Aorta (tissue), 5 donors: Measurements from ENCODE around the gene MTSS2. TPM values are rescaled to one million over a fixed set of nuclear protein-coding genes. Genes with fewer than 3 reads are reported as not detected.

Source experiments
- ATAC-seq: fragments of 200-7000 bp; cut with Tn5 transposase; one replicate; pipeline ENCODE4 v1.9.1; 2022; ENCODE audit warnings: moderate library complexity; ENCODE audit not compliant: low FRiP score
- DNase-seq, 2 donors: peaks; one replicate each; pipeline ENCODE4 v3.0.0-alpha.2; 2020
- H3K27ac ChIP-seq, 2 donors: one replicate each; pipeline ENCODE4 v1.5.1; 2013; ENCODE audit warnings: low read length in 2 of 2, mild to moderate bottlenecking in 2 of 2, moderate library complexity in 2 of 2, control low read depth in 1 of 2, inconsistent platforms in 1 of 2, low read depth in 1 of 2
- H3K27me3 ChIP-seq, 2 donors: one replicate each; pipeline ENCODE4 v1.6.1; 2013; ENCODE audit warnings: control low read depth in 1 of 2, low read length in 1 of 2, mild to moderate bottlenecking in 1 of 2, moderate library complexity in 1 of 2; ENCODE audit not compliant: insufficient read depth in 2 of 2, control insufficient read depth in 1 of 2
- H3K36me3 ChIP-seq, 2 donors: one replicate each; pipeline ENCODE4 v1.6.1; 2013; ENCODE audit warnings: control low read depth in 1 of 2, low read length in 1 of 2, mild to moderate bottlenecking in 1 of 2; ENCODE audit not compliant: insufficient read depth in 2 of 2, control insufficient read depth in 1 of 2
- H3K4me1 ChIP-seq, 2 donors: one replicate each; pipeline ENCODE4 v1.6.1; 2013; ENCODE audit warnings: low read length in 2 of 2, control low read depth in 1 of 2, mild to moderate bottlenecking in 1 of 2, moderate library complexity in 1 of 2; ENCODE audit not compliant: insufficient read depth in 2 of 2, control insufficient read depth in 1 of 2
- H3K4me3 ChIP-seq, 2 donors: one replicate each; pipeline ENCODE4 v1.5.1; 2013; ENCODE audit warnings: low read length in 2 of 2, control low read depth in 1 of 2, mild to moderate bottlenecking in 1 of 2
- H3K9me3 ChIP-seq: one replicate; pipeline ENCODE4 v1.6.1; 2013; ENCODE audit warnings: mild to moderate bottlenecking, low read length; ENCODE audit not compliant: control insufficient read depth
- WGBS, 2 donors: extraction: QIAGEN DNeasy Blood & Tissue Kit; methylation state at CpG; one replicate each; pipeline ENCODE4 v1.1.7; 2013; 5-methylcytosine and 5-hydroxymethylcytosine counted together
- intact Hi-C, 2 donors: fragments of 100-400 bp; cut with DNase I; formaldehyde crosslinking; loops; one replicate each; pipeline versions ENCODE4 v1.14.2 to v1.15.0; 2022
- polyA plus RNA-seq, 2 donors: library from polyadenylated mRNA; stranded (reverse); fragments of 200-250 nt; gene quantifications; one replicate each; pipeline ENCODE4 v1.2.3, GENCODE V29; 2013
- total RNA-seq, 2 donors: library from RNA; stranded (reverse); fragmentation: NEBNext Ultra II Directional; extraction: Animal tissue kit (Norgen Biotek cat#: 25700); gene quantifications; one replicate each; pipeline ENCODE4 v1.2.1, GENCODE V29; 2021
- donor health status: healthy with polysubstance abuse.
- donor health status: Bipolar disorder and iron deficiency.
- donor health status: DM: no; HTN: no; CAD: no.
- donor health status: DM: no; HTN: no; CAD: no.
- donor health status: DM: yes; HTN: yes; CAD: no.

Gene MTSS2
- total and polyA plus RNA-seq, 4 donors, result 22.0 to 87.4 (median 49.6) TPM

GRCh38 chr16:70692130-70692872 lies 6.4 kb upstream of the MTSS2 start:
- WGBS, 2 donors, result 11 to 17% methylated on average over 14 of the region's 14 CpGs
- Histone ChIP-seq H3K9me3 (no peaks in the 10 kb centered on the region), H3K27ac (peak overlapping the region; percentile 92 to 97), H3K27me3 (no peaks in the 10 kb centered on the region), H3K4me3 (no peak overlapping the region), H3K36me3 (no peaks in the 10 kb centered on the region), H3K4me1 (peaks cover 0 to 2% of the 10 kb centered on the region in 2 donors)
- intact Hi-C loops, result no loop called here
- no peak for DNase-seq
- peak; percentile 82 for ATAC-seq

GRCh38 chr16:70691223-70692129 lies 5.6 kb upstream of the MTSS2 start:
- ATAC-seq, result peak; percentile 75
- Histone ChIP-seq H3K36me3 (no peaks in the 10 kb centered on the region), H3K27me3 (no peaks in the 10 kb centered on the region), H3K4me3 (no peak overlapping the region), H3K9me3 (no peaks in the 10 kb centered on the region), H3K4me1 (peaks cover 0 to 2% of the 10 kb centered on the region in 2 donors), H3K27ac (peak overlapping the region; percentile 92 to 97)
- peak; percentile 95 to 96 for DNase-seq
- intact Hi-C loops, result no loop called here
- WGBS, 2 donors, result 19 to 24% methylated on average over 26 of the region's 26 CpGs

- no peaks in the 10 kb centered on the region for H3K27me3 ChIP-seq
- H3K27ac ChIP-seq, result peak overlapping the region; percentile 81 to 97
- no peaks in the 10 kb centered on the region for H3K9me3 ChIP-seq
- ATAC-seq, result no peak
- H3K4me1 ChIP-seq, result peaks cover 0 to 2% of the 10 kb centered on the region in 2 donors
- H3K4me3 ChIP-seq, result no peak overlapping the region
- H3K36me3 ChIP-seq, result no peaks in the 10 kb centered on the region
- 68 to 70% methylated on average over 16 of the region's 16 CpGs for WGBS, 2 donors
- peak; percentile 55 to 77 for DNase-seq
- intact Hi-C loops, result loop anchor here in 1 of 2 donors (5.0 kb wide), 2 partner anchors 47 to 62 kb away; no protein-coding TSS in a partner anchor
Observed at GRCh38 chr16:70689970-70690891, 4.4 kb upstream of the MTSS2 start.

- DNase-seq (peak; percentile 42 to 79), ATAC-seq (no peak)
- 90 to 91% methylated on average over 22 of the region's 22 CpGs for WGBS, 2 donors
- H3K4me1 ChIP-seq, result peaks cover 0 to 2% of the 10 kb centered on the region in 2 donors
- peak overlapping the region in 1 of 2 donors; percentile 83 for H3K27ac ChIP-seq
- H3K9me3 ChIP-seq, result no peaks in the 10 kb centered on the region
- intact Hi-C loops, result loop anchor here in 1 of 2 donors (5.0 kb wide), 2 partner anchors 48 to 63 kb away; no protein-coding TSS in a partner anchor
- H3K4me3 ChIP-seq, result no peak overlapping the region
- H3K36me3 ChIP-seq, result no peaks in the 10 kb centered on the region
- no peaks in the 10 kb centered on the region for H3K27me3 ChIP-seq
Observed at GRCh38 chr16:70689035-70689969, 3.4 kb upstream of the MTSS2 start.

GRCh38 chr16:70688246-70688742 lies 2.4 kb upstream of the MTSS2 start:
- Histone ChIP-seq H3K27me3 (no peaks in the 10 kb centered on the region), H3K4me3 (no peak overlapping the region), H3K4me1 (no peaks in the 10 kb centered on the region), H3K36me3 (no peaks in the 10 kb centered on the region), H3K9me3 (no peaks in the 10 kb centered on the region), H3K27ac (peak overlapping the region; percentile 52 to 83)
- ATAC-seq, result no peak
- peak; percentile 73 to 81 for DNase-seq
- 11 to 12% methylated on average over 8 of the region's 8 CpGs for WGBS, 2 donors
- intact Hi-C loops, result loop anchor here in 1 of 2 donors (5.0 kb wide), 2 partner anchors 49 to 64 kb away; no protein-coding TSS in a partner anchor

- DNase-seq (peak; percentile 53 to 74), ATAC-seq (no peak)
- H3K4me1 ChIP-seq, result no peaks in the 10 kb centered on the region
- H3K4me3 ChIP-seq, result no peak overlapping the region
- no peaks in the 10 kb centered on the region for H3K27me3 ChIP-seq
- H3K27ac ChIP-seq, result peak overlapping the region; percentile 52 to 83
- intact Hi-C loops, result loop anchor here in 1 of 2 donors (5.0 kb wide), 2 partner anchors 50 to 65 kb away; no protein-coding TSS in a partner anchor
- H3K36me3 ChIP-seq, result no peaks in the 10 kb centered on the region
- 66 to 69% methylated on average over 18 of the region's 18 CpGs for WGBS, 2 donors
- H3K9me3 ChIP-seq, result no peaks in the 10 kb centered on the region
Observed at GRCh38 chr16:70687671-70688245, 1.9 kb upstream of the MTSS2 start.

- DNase-seq, result peak; percentile 52 to 66
- no peaks in the 10 kb centered on the region for H3K4me1 ChIP-seq
- H3K4me3 ChIP-seq, result no peak overlapping the region
- 42 to 55% methylated on average over 5 of the region's 5 CpGs for WGBS, 2 donors
- no peak for ATAC-seq
- no peaks in the 10 kb centered on the region for H3K27me3 ChIP-seq
- H3K9me3 ChIP-seq, result no peaks in the 10 kb centered on the region
- intact Hi-C loops, result loop anchor here in 1 of 2 donors (5.0 kb wide), 2 partner anchors 50 to 65 kb away; no protein-coding TSS in a partner anchor
- H3K27ac ChIP-seq, result peak overlapping the region in 1 of 2 donors; percentile 92
- H3K36me3 ChIP-seq, result no peaks in the 10 kb centered on the region
Observed at GRCh38 chr16:70687102-70687511, 1.3 kb upstream of the MTSS2 start.
